Astrocyte (in vitro differentiated cells and primary cell): ENCODE measurements around the gene HAPLN1.

Source experiments
- CTCF ChIP-seq: IDR thresholded peaks from 2 replicates; pipeline ENCODE4 v1.5.1; 2011; ENCODE audit warnings: low read depth, mild to moderate bottlenecking, inconsistent platforms, low read length, moderate library complexity; ENCODE audit not compliant: insufficient read depth
- EZH2 ChIP-seq: IDR thresholded peaks from 2 replicates; pipeline ENCODE4 v1.6.1; 2012; ENCODE audit warnings: mild to moderate bottlenecking, low read length, inconsistent platforms; ENCODE audit not compliant: insufficient read depth

GRCh38 chr5:83723031-83723430 is 2.4 kb upstream of the HAPLN1 start:
- TF ChIP-seq EZH2 (no peak), CTCF (no peak)
